Osteoblast (primary cell): ENCODE measurements around the gene SORBS1. TPM values are rescaled to one million over a fixed set of nuclear protein-coding genes. Genes with fewer than 3 reads are reported as not detected.

ENCODE experiments used
- DNase-seq: peaks from one replicate; pipeline ENCODE4 v3.0.0; 2011; ENCODE audit warnings: low spot score, mixed read lengths; ENCODE audit not compliant: insufficient read length; ENCODE audit errors: missing footprints
- H2AFZ ChIP-seq: 2 replicates; pipeline ENCODE4 v1.6.0; 2011; ENCODE audit warnings: mild to moderate bottlenecking, low read length
- H3K27ac ChIP-seq: 2 replicates; pipeline ENCODE4 v1.5.1; 2011; ENCODE audit warnings: mild to moderate bottlenecking, low read depth, low read length, moderate library complexity
- H3K27me3 ChIP-seq: 2 replicates; pipeline ENCODE4 v1.6.0; 2012; ENCODE audit warnings: mild to moderate bottlenecking, control low read depth, inconsistent platforms, low read length, moderate library complexity; ENCODE audit not compliant: insufficient read depth
- H3K36me3 ChIP-seq: 2 replicates; pipeline ENCODE4 v1.5.1; 2011; ENCODE audit warnings: mild to moderate bottlenecking, low read length, control low read depth, moderate library complexity; ENCODE audit not compliant: insufficient read depth
- H3K4me1 ChIP-seq: 2 replicates; pipeline ENCODE4 v1.5.1; 2011; ENCODE audit warnings: mild to moderate bottlenecking, low read length, control low read depth, moderate library complexity; ENCODE audit not compliant: insufficient read depth
- H3K4me2 ChIP-seq: 2 replicates; pipeline ENCODE4 v1.6.0; 2011; ENCODE audit warnings: mild to moderate bottlenecking, low read length; ENCODE audit not compliant: insufficient read depth
- H3K4me3 ChIP-seq: fragments of 200-600 bp; sonication (generic); 3 replicates; pipeline ENCODE4 v1.5.1; 2012; ENCODE audit warnings: mild to moderate bottlenecking, low read length, inconsistent platforms; ENCODE audit not compliant: insufficient read depth
- H3K79me2 ChIP-seq: 2 replicates; pipeline ENCODE4 v1.6.0; 2012; ENCODE audit warnings: mild to moderate bottlenecking, low read length, control low read depth, inconsistent platforms; ENCODE audit not compliant: insufficient read depth
- H3K9me3 ChIP-seq: 2 replicates; pipeline ENCODE4 v1.5.1; 2011; ENCODE audit warnings: low read depth, low read length, control low read depth
- H4K20me1 ChIP-seq: 2 replicates; pipeline ENCODE4 v1.6.0; 2012; ENCODE audit warnings: mild to moderate bottlenecking, low read length, control low read depth; ENCODE audit not compliant: insufficient read depth
- total RNA-seq: library from RNA; depleted of rRNA; stranded (reverse); fragments of >200 nt; gene quantifications from 2 replicates; pipeline ENCODE4 v1.2.3, GENCODE V29; 2012
- TF ChIP-seq, protein P1 (sequence below): IDR thresholded peaks from 2 replicates; pipeline ENCODE4 v1.5.1; 2011; ENCODE audit warnings: mild to moderate bottlenecking, low read depth, low read length, moderate library complexity; ENCODE audit errors: extremely low read depth

SORBS1 gene
- total RNA-seq, 1 donor = 0.72 TPM

- TF ChIP-seq, protein P1, sequence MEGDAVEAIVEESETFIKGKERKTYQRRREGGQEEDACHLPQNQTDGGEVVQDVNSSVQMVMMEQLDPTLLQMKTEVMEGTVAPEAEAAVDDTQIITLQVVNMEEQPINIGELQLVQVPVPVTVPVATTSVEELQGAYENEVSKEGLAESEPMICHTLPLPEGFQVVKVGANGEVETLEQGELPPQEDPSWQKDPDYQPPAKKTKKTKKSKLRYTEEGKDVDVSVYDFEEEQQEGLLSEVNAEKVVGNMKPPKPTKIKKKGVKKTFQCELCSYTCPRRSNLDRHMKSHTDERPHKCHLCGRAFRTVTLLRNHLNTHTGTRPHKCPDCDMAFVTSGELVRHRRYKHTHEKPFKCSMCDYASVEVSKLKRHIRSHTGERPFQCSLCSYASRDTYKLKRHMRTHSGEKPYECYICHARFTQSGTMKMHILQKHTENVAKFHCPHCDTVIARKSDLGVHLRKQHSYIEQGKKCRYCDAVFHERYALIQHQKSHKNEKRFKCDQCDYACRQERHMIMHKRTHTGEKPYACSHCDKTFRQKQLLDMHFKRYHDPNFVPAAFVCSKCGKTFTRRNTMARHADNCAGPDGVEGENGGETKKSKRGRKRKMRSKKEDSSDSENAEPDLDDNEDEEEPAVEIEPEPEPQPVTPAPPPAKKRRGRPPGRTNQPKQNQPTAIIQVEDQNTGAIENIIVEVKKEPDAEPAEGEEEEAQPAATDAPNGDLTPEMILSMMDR = no peak
- Histone ChIP-seq H3K36me3 (no peaks in the 10 kb centered on the region), H4K20me1 (no peaks in the 10 kb centered on the region), H3K27me3 (no peaks in the 10 kb centered on the region), H2AFZ (no peak overlapping the region), H3K79me2 (no peaks in the 10 kb centered on the region), H3K9me3 (no peaks in the 10 kb centered on the region), H3K4me1 (no peaks in the 10 kb centered on the region), H3K4me3 (no peak overlapping the region), H3K27ac (no peak overlapping the region), H3K4me2 (no peak overlapping the region)
- DNase-seq = no peak
Observed at GRCh38 chr10:95435548-95436279, 125.5 kb downstream of the SORBS1 start.

GRCh38 chr10:95434583-95434982 lies 126.6 kb downstream of the SORBS1 start:
- Histone ChIP-seq H3K4me1 (no peaks in the 10 kb centered on the region), H3K4me3 (no peak overlapping the region), H3K9me3 (no peaks in the 10 kb centered on the region), H4K20me1 (no peaks in the 10 kb centered on the region), H3K79me2 (no peaks in the 10 kb centered on the region), H3K27me3 (no peaks in the 10 kb centered on the region), H2AFZ (no peak overlapping the region), H3K36me3 (no peaks in the 10 kb centered on the region), H3K27ac (no peak overlapping the region), H3K4me2 (no peak overlapping the region)
- DNase-seq = no peak
- TF ChIP-seq, protein P1 = no peak

GRCh38 chr10:95431900-95432342 lies 129.2 kb downstream of the SORBS1 start:
- no peaks in the 10 kb centered on the region for H3K79me2 ChIP-seq
- no peaks in the 10 kb centered on the region for H3K27me3 ChIP-seq
- no peaks in the 10 kb centered on the region for H3K4me1 ChIP-seq
- no peak overlapping the region for H2AFZ ChIP-seq
- no peaks in the 10 kb centered on the region for H4K20me1 ChIP-seq
- TF ChIP-seq, protein P1 = no peak
- no peak overlapping the region for H3K4me2 ChIP-seq
- H3K36me3 ChIP-seq = no peaks in the 10 kb centered on the region
- no peak overlapping the region for H3K27ac ChIP-seq
- no peak for DNase-seq
- H3K9me3 ChIP-seq = no peaks in the 10 kb centered on the region
- H3K4me3 ChIP-seq = no peak overlapping the region

GRCh38 chr10:95430231-95430951 lies 130.8 kb downstream of the SORBS1 start:
- no peak overlapping the region for H3K4me3 ChIP-seq
- no peaks in the 10 kb centered on the region for H3K27me3 ChIP-seq
- no peak overlapping the region for H3K4me2 ChIP-seq
- no peak overlapping the region for H2AFZ ChIP-seq
- peak; percentile 77 for DNase-seq
- H3K27ac ChIP-seq = no peak overlapping the region
- H3K9me3 ChIP-seq = no peaks in the 10 kb centered on the region
- H3K4me1 ChIP-seq = no peaks in the 10 kb centered on the region
- H3K36me3 ChIP-seq = no peaks in the 10 kb centered on the region
- no peaks in the 10 kb centered on the region for H4K20me1 ChIP-seq
- H3K79me2 ChIP-seq = no peaks in the 10 kb centered on the region
- TF ChIP-seq, protein P1 = peak; percentile 94
